HG03575 (cell line): ENCODE data around the gene RAB11FIP4.

Experiments used
- ATAC-seq: cut with Tn5 transposase; IDR thresholded peaks from one replicate; pipeline ENCODE4 v1.9.1; 2021; ENCODE audit not compliant: unreplicated experiment, insufficient number of reproducible peaks, low FRiP score; ENCODE audit errors: extremely low read depth

RAB11FIP4 gene

GRCh38 chr17:31385428-31386285, 5.8 kb upstream of the RAB11FIP4 start:
- no peak for ATAC-seq

GRCh38 chr17:31386542-31387075, 4.9 kb upstream of the RAB11FIP4 start:
- ATAC-seq, result no peak

GRCh38 chr17:31387438-31387837, 4.0 kb upstream of the RAB11FIP4 start:
- no peak for ATAC-seq

- ATAC-seq, result no peak
Measured at GRCh38 chr17:31388351-31388750, 3.1 kb upstream of the RAB11FIP4 start.

GRCh38 chr17:31388770-31389656, 2.5 kb upstream of the RAB11FIP4 start:
- no peak for ATAC-seq

GRCh38 chr17:31389657-31390381, 1.7 kb upstream of the RAB11FIP4 start:
- ATAC-seq, result no peak

- ATAC-seq, result no peak
Measured at GRCh38 chr17:31390426-31390747, 1.1 kb upstream of the RAB11FIP4 start.

- no peak for ATAC-seq
Measured at GRCh38 chr17:31390748-31391495, 553 bp upstream of the RAB11FIP4 start.

- ATAC-seq, result no peak
Measured at GRCh38 chr17:31392002-31392855, 754 bp downstream of the RAB11FIP4 start.

- ATAC-seq, result no peak
Measured at GRCh38 chr17:31392856-31393748, 1.6 kb downstream of the RAB11FIP4 start.

- no peak for ATAC-seq
Measured at GRCh38 chr17:31393749-31394146, 2.3 kb downstream of the RAB11FIP4 start.

- ATAC-seq, result no peak
Measured at GRCh38 chr17:31394544-31394943, 3.1 kb downstream of the RAB11FIP4 start.

GRCh38 chr17:31397256-31397939, 5.9 kb downstream of the RAB11FIP4 start:
- ATAC-seq, result no peak

GRCh38 chr17:31398381-31399311, 7.2 kb downstream of the RAB11FIP4 start:
- no peak for ATAC-seq

- no peak for ATAC-seq
Measured at GRCh38 chr17:31400481-31400950, 9.0 kb downstream of the RAB11FIP4 start.
